ENCODE results near the gene DOCK11.

The DOCK11 gene

DNA sequence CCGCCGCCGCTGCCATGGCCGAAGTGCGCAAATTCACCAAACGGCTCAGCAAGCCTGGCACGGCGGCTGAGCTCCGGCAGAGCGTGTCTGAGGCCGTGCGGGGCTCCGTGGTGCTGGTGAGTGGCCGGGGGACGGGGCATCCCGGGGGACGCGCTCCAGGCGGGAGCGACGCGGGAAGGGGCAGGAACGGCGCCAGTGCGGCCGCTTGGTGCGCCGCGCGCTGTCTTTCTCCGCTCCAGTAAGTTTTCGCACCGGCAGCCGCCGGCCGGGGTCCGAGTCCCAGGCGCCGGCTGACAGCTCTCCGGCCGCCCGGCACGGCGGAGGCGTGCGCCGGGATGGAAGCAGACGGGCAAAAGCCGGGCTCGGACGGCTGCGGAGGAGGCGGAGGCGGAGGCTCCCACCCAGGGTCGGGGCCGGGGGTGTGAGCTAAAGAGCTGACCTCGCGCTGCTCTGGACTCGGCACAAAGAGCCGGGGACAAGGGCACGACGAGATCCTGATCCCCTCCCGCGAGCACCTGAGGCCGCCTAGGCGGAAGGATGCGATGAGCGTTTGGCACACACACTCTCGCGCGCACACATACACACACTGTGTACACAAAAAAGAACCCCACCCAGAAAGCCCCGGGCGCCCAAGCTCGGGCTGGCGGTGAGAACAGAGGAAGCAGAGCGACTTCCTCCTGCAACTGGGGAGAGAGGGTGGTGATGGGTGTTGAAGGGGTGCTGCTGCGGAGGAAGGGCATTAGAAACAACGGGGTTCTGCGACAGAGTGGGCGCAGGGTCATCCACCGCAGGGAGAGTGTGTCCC lies 545 bp downstream of the DOCK11 start:
- no peak for DNase-seq (ENCODE audit: low read depth)
- H3K4me3 ChIP-seq (ENCODE audit: low read depth, low read length) = peak overlapping the region; percentile 44
- TF ChIP-seq, protein P1, sequence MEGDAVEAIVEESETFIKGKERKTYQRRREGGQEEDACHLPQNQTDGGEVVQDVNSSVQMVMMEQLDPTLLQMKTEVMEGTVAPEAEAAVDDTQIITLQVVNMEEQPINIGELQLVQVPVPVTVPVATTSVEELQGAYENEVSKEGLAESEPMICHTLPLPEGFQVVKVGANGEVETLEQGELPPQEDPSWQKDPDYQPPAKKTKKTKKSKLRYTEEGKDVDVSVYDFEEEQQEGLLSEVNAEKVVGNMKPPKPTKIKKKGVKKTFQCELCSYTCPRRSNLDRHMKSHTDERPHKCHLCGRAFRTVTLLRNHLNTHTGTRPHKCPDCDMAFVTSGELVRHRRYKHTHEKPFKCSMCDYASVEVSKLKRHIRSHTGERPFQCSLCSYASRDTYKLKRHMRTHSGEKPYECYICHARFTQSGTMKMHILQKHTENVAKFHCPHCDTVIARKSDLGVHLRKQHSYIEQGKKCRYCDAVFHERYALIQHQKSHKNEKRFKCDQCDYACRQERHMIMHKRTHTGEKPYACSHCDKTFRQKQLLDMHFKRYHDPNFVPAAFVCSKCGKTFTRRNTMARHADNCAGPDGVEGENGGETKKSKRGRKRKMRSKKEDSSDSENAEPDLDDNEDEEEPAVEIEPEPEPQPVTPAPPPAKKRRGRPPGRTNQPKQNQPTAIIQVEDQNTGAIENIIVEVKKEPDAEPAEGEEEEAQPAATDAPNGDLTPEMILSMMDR (IDR thresholded peaks at IDR 0.05; ENCODE audit: control insufficient read depth, extremely low read depth, insufficient read depth) = no peak

DNA sequence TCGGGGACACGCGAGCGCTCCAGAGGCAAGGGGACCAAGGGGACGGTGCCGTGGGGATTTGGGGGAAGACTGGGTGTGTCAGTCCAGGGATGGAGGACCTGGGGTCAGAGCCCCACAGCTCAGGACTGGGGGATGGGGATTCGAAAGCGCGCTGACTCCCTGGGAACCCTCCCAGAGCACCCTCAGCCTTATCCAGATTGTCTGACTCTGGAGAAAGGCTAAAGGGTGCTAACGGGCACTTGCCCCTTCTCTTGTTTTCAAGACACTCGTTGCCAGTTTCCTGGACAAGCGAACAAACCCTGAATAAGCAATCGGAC lies 1.1 kb downstream of the DOCK11 start:
- TF ChIP-seq, protein P1 (IDR thresholded peaks at IDR 0.05; ENCODE audit: control insufficient read depth, extremely low read depth, insufficient read depth) = no peak

DNA sequence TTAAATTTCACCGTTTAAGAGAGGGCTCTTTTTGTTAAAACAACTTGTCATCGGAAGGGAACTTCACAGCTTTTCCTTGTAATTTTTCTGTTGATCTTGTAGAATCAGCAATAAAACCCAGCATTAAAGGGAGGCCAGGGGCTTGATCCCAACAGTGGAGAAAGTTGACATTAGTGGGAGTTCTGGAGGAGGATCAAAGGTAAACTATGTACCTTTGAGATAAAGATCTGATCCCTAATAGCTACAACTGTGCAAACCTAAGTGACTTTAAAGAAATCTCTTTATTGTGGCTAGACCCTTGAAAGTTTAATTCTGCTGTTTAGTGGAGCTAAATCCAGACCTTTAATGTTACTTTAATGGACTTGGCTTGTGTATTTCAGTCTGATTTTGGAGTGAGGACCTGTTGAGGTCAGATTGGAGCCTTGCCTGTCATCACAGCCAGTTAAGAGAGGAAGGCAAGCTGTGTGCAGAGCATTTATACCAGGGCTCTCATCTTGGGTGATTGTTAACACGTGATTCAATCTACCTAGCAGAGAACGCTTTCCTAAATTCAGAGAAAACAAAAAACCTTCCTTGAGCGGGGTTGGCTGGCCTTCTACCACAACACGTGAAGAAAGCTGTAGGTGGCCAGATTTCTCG lies 1.7 kb downstream of the DOCK11 start:
- no peak for DNase-seq (ENCODE audit: low read depth)
- no peak overlapping the region for H3K4me3 ChIP-seq (ENCODE audit: low read depth, low read length)
- TF ChIP-seq, protein P1 (IDR thresholded peaks at IDR 0.05; ENCODE audit: control insufficient read depth, extremely low read depth, insufficient read depth) = no peak

More for the DNA sequence above, 1.1 kb downstream of the DOCK11 start:
- DNase-seq (ENCODE audit: low read depth) = no peak
- peak overlapping the region; percentile 44 for H3K4me3 ChIP-seq (ENCODE audit: low read depth, low read length)

DNA sequence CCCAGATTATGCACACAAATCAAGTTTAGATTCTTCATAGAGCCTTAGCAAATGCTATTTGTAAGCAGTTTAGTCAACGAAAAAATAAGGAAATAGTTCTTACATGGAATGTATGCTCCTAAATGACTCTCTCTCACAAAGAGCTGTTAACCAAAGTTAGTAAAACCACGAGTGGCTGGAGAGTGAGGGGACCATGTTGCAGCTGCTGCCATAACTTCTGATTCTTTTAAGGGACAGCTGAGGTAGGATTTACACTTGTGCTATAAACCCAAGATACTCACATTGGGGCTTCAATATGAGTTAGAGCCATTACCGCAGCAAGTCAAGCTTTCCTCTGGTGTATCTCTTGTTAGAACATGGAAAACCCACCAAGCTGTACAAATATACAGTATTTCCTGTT lies 2.7 kb downstream of the DOCK11 start:
- TF ChIP-seq, protein P1 (IDR thresholded peaks at IDR 0.05; ENCODE audit: control insufficient read depth, extremely low read depth, insufficient read depth) = no peak
- H3K4me3 ChIP-seq (ENCODE audit: low read depth, low read length) = no peak overlapping the region
- no peak for DNase-seq (ENCODE audit: low read depth)

DNA sequence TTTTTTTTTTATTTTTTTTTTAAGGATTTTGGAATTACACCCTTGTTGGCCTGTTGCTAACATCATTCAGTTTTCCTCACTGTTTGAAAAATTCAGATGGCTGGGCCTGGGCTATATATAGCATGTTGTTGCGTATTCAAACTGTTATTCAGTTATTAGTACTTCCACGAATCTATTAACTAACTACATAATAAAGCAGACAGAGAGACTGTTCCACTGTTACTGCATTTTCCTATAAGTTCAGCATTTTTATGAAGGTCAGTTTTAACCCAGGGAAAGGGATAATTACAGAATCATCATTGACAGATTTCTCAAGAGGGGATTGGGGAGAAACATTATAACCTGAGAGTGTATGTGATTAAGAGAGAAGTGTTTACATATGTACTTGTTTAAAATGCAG lies 3.1 kb downstream of the DOCK11 start:
- TF ChIP-seq, protein P1 (IDR thresholded peaks at IDR 0.05; ENCODE audit: control insufficient read depth, extremely low read depth, insufficient read depth) = no peak
- no peak overlapping the region for H3K4me3 ChIP-seq (ENCODE audit: low read depth, low read length)
- DNase-seq (ENCODE audit: low read depth) = no peak

DNA sequence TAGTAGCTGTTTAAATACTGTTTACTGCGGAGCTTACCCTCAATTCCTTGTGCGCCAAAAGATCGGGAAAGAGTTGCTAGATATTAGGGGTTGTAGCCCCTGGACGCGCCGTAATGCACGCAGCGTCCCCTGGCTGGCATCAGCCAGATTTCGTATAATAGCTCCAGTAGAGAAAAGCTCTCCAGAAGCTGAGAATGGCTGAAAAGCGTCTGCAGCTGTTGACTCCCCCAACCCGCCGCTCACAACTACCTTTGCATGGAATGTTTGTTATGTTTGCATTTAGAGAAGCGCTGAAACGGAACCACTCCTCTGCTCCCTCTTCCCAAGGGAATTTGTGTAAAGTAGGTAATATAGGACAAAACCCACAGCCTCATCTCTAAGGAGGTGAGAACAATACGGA lies 3.7 kb downstream of the DOCK11 start:
- TF ChIP-seq, protein P1 (IDR thresholded peaks at IDR 0.05; ENCODE audit: control insufficient read depth, extremely low read depth, insufficient read depth) = no peak
- no peak for DNase-seq (ENCODE audit: low read depth)
- H3K4me3 ChIP-seq (ENCODE audit: low read depth, low read length) = no peak overlapping the region

Measured in LNCaP clone FGC (cell line).